T-cell (primary cell): ENCODE data around the gene SLC35D2. TPM values are rescaled to one million over a fixed set of nuclear protein-coding genes. Genes with fewer than 3 reads are reported as not detected.

Experiments used
- ATAC-seq, 4 experiments: fragments of 200-7000 bp in 3 of 4; fragments of 150-1000 bp in 1 of 4; cut with Tn5 transposase; replicated peaks in 1 of 4; 1 replicate in 3 of 4; 2 replicates in 1 of 4; pipeline ENCODE4 v1.10.0; 2021; ENCODE audit warnings: moderate library complexity in 3 of 4, mild to moderate bottlenecking in 2 of 4, moderate number of reproducible peaks in 1 of 4
- CTCF ChIA-PET, 2 donors: fragments of 300-600 bp; sonication (Branson Sonifier 250); formaldehyde crosslinking; loops; one replicate each; lab custom pipeline; 2022; ENCODE audit warnings: antibody characterized with exemption in 2 of 2; lab: Charles Lee
- POLR2A ChIA-PET, 2 donors: fragments of 300-600 bp; sonication (Branson Sonifier 250); formaldehyde crosslinking; loops; one replicate each; lab custom pipeline; 2022; ENCODE audit warnings: antibody characterized with exemption in 2 of 2; lab: Charles Lee
- DNase-seq, 35 experiments: peaks; one replicate each; pipeline versions ENCODE4 v3.0.0 to v3.0.0-alpha.2; 2013 to 2023
- H3K27ac ChIP-seq: one replicate; pipeline ENCODE4 v1.5.1; 2013; ENCODE audit warnings: low read length
- H3K27me3 ChIP-seq, 2 experiments: replicated peaks in 1 of 2; 1 replicate in 1 of 2; 2 replicates in 1 of 2; pipeline versions ENCODE4 v1.6.1 to v1.7.0; 2013; ENCODE audit warnings: low read length in 1 of 2, mixed read lengths in 1 of 2; ENCODE audit not compliant: control insufficient read depth in 2 of 2, insufficient read depth in 2 of 2; ENCODE audit errors: extremely low read depth in 1 of 2
- H3K36me3 ChIP-seq, 2 donors: 1 replicate in 1 of 2; 2 replicates in 1 of 2; pipeline versions ENCODE4 v1.6.1 to v1.7.0; 2013; ENCODE audit warnings: low read length in 1 of 2; ENCODE audit not compliant: control insufficient read depth in 2 of 2, insufficient read depth in 1 of 2; ENCODE audit errors: extremely low read depth in 1 of 2
- H3K4me1 ChIP-seq, 2 experiments: 1 replicate in 1 of 2; 2 replicates in 1 of 2; pipeline versions ENCODE4 v1.6.1 to v1.7.0; 2013; ENCODE audit warnings: low read length in 2 of 2, mixed read lengths in 1 of 2; ENCODE audit not compliant: insufficient read depth in 2 of 2, control insufficient read depth in 1 of 2; ENCODE audit errors: extremely low read depth in 1 of 2
- H3K4me3 ChIP-seq, 2 donors: 1 replicate in 1 of 2; 2 replicates in 1 of 2; pipeline versions ENCODE4 v1.5.1 to v1.7.0; 2013; ENCODE audit warnings: mild to moderate bottlenecking in 2 of 2, low read length in 1 of 2, moderate library complexity in 1 of 2; ENCODE audit not compliant: control insufficient read depth in 1 of 2; ENCODE audit errors: extremely low read depth in 1 of 2
- H3K9me3 ChIP-seq: 2 replicates; pipeline ENCODE4 v1.7.0; 2013
- H3K27ac Mint-ChIP-seq, 2 donors: one replicate each; pipeline ENCODE4 v1.8.0; 2020 to 2021; ENCODE audit warnings: mild to moderate bottlenecking in 2 of 2, mixed read lengths in 2 of 2
- H3K27me3 Mint-ChIP-seq, 2 donors: one replicate each; pipeline ENCODE4 v1.8.0; 2021 to 2022; ENCODE audit warnings: mixed read lengths in 2 of 2
- H3K36me3 Mint-ChIP-seq: one replicate; pipeline ENCODE4 v1.8.0; 2021; ENCODE audit warnings: mixed read lengths
- H3K4me1 Mint-ChIP-seq, 3 donors: one replicate each; pipeline ENCODE4 v1.8.0; 2020 to 2022; ENCODE audit warnings: mixed read lengths in 3 of 3, mild to moderate bottlenecking in 1 of 3
- H3K4me3 Mint-ChIP-seq, 3 donors: one replicate each; pipeline ENCODE4 v1.8.0; 2020 to 2022; ENCODE audit warnings: mild to moderate bottlenecking in 3 of 3, mixed read lengths in 3 of 3, moderate library complexity in 3 of 3
- H3K9me3 Mint-ChIP-seq, 3 donors: one replicate each; pipeline ENCODE4 v1.8.0; 2020 to 2022; ENCODE audit warnings: mixed read lengths in 3 of 3
- WGBS: methylation state at CpG from one replicate; pipeline ENCODE4 v1.1.5; 2013; ENCODE audit warnings: missing lambda C conversion rate; ENCODE audit not compliant: insufficient coverage; 5-methylcytosine and 5-hydroxymethylcytosine counted together
- total RNA-seq, 35 experiments: library from RNA in 6 of 35; stranded (reverse) in 6 of 35; fragments of 120-200 nt in 1 of 35; gene quantifications; one replicate each; pipeline versions ENCODE4 v1.2.1 to v1.2.4 and lab custom pipeline; 2013 to 2026

Gene SLC35D2
- total RNA-seq, 5 donors from 2014 or later (not counting 1 experiment from before 2014, with no cell fraction given), result 16.2 to 31.4 (median 21.8) TPM

DNA sequence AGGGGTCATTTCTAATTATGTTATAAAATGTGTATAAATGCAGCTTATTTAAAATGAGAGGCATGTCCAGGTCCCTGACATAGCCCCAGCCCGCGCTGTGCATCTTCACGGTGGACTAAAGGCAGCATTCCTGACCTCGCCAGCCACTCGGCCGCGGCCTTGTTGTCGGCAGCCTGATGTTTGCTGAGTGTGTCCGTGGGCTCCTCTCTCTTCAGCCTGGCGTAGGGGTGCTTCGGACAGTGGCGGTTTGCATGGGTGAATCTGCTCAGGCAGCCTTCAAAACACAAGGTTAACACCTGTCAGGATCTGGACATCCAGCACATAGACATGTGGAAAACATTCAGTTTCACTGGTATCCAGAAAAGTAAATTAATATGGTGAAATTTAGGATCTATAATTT is 8.8 kb upstream of the SLC35D2 start:
- 100% methylated on average over 7 of the region's 12 CpGs for WGBS
- H3K4me1 ChIP-seq, result peaks cover 0 to 5% of the 10 kb centered on the region in 2 experiments
- H3K4me3 Mint-ChIP-seq, result no peak overlapping the region
- H3K27me3 ChIP-seq, result no peaks in the 10 kb centered on the region
- ATAC-seq (no peak), DNase-seq (no peak)
- ChIA-PET CTCF (no interaction called here), POLR2A (no interaction called here)
- H3K9me3 ChIP-seq, result no peaks in the 10 kb centered on the region
- H3K4me1 Mint-ChIP-seq, result peaks cover 0 to 10% (median 5%) of the 10 kb centered on the region in 3 donors
- H3K27ac Mint-ChIP-seq, result peak overlapping the region in 1 of 2 donors; percentile 24
- peaks cover 0 to 16% of the 10 kb centered on the region in 2 donors for H3K36me3 ChIP-seq
- no peaks in the 10 kb centered on the region for H3K9me3 Mint-ChIP-seq
- H3K27ac ChIP-seq, result no peak overlapping the region
- no peaks in the 10 kb centered on the region for H3K27me3 Mint-ChIP-seq
- H3K4me3 ChIP-seq, result no peak overlapping the region
- H3K36me3 Mint-ChIP-seq, result peaks cover 14% of the 10 kb centered on the region

DNA sequence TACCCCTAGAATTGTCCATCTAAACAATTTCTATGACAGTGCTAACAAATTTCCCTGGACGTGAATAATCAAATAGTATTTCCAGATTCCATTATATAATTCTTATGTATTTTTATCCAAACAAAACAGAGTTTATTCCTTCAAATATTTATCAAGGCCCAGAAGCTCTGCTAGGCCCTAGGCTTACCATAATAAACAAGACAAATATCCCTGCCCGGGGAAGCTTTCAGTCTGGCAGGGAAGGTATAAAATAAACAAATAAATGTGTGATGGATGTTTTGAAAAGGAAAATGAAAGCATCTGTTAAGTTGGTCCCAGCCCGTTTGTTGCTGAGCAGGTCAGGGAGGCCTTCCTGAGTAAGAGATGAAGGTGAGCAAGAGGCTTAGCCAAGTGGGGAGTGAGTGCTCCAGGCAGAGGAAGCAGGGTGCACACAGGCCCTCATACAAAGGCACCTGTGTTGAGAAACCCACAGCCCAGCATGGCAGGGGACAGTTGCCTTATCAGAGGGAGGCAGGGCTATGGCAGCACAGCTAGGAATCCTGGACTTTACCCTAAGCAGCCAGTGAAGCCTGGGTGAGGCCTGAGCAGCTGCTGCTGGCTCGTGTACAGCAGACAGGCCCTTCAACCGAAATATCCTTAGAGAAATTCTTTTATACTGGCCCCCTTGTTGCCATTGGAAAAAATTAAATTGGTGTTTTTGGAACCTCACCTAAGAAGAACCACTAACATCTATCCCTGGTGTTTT is 7.7 kb upstream of the SLC35D2 start:
- peaks cover 14% of the 10 kb centered on the region for H3K36me3 Mint-ChIP-seq
- ChIA-PET CTCF (interaction anchor here in 1 of 2 donors (0.7 kb wide), 1 partner anchor 875 kb away, joined by 5 read pairs; no protein-coding TSS in a partner anchor), POLR2A (interaction anchor here (0.6 to 0.7 kb wide), 2 partner anchors 25 to 387 kb away, joined by 3 to 5 read pairs; no protein-coding TSS in a partner anchor)
- 38% methylated on average over 1 of the region's 5 CpGs for WGBS
- Histone ChIP-seq H3K4me3 (no peak overlapping the region), H3K27me3 (no peaks in the 10 kb centered on the region), H3K9me3 (no peaks in the 10 kb centered on the region), H3K36me3 (peaks cover 0 to 16% of the 10 kb centered on the region in 2 donors), H3K27ac (peak overlapping the region; percentile 33), H3K4me1 (peaks cover 0 to 5% of the 10 kb centered on the region in 2 experiments)
- ATAC-seq, result peak in 1 of 4 experiments; percentile 23
- peaks cover 0 to 10% (median 5%) of the 10 kb centered on the region in 3 donors for H3K4me1 Mint-ChIP-seq
- DNase-seq, result no peak
- no peaks in the 10 kb centered on the region for H3K9me3 Mint-ChIP-seq
- peak overlapping the region; percentile 69 to 74 for H3K27ac Mint-ChIP-seq
- H3K27me3 Mint-ChIP-seq, result no peaks in the 10 kb centered on the region
- H3K4me3 Mint-ChIP-seq, result no peak overlapping the region

DNA sequence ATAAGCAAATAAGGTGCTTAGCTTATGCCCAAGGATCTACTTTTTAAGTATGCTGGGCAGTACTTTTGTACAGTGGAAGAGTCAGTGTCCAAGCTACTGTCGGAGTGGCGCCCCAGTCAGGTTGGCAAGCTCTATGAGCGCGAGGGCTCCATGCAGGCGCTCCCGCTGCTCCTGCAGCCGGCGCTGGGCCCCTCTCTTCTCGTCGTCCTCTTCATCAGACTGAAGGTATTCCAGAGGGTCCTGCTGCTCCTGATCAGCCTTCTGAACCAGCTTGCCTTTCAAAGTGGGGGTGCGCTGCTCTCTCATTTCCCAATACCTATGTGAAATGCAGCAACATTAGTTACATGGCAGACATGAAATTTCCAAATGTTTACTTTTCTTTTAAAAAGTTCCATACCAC is 4.6 kb upstream of the SLC35D2 start:
- peaks cover 14% of the 10 kb centered on the region for H3K36me3 Mint-ChIP-seq
- H3K4me3 Mint-ChIP-seq, result no peak overlapping the region
- Histone ChIP-seq H3K36me3 (peaks cover 0 to 14% of the 10 kb centered on the region in 2 donors), H3K27me3 (no peaks in the 10 kb centered on the region), H3K4me1 (peaks cover 2 to 6% of the 10 kb centered on the region in 2 experiments), H3K27ac (no peak overlapping the region), H3K9me3 (no peaks in the 10 kb centered on the region), H3K4me3 (no peak overlapping the region)
- WGBS, result 96% methylated on average over 10 of the region's 11 CpGs
- ChIA-PET CTCF (no interaction called here), POLR2A (no interaction called here)
- H3K9me3 Mint-ChIP-seq, result no peaks in the 10 kb centered on the region
- peaks cover 6 to 19% (median 10%) of the 10 kb centered on the region in 3 donors for H3K4me1 Mint-ChIP-seq
- no peak overlapping the region for H3K27ac Mint-ChIP-seq
- DNase-seq (no peak), ATAC-seq (no peak)
- no peaks in the 10 kb centered on the region for H3K27me3 Mint-ChIP-seq

DNA sequence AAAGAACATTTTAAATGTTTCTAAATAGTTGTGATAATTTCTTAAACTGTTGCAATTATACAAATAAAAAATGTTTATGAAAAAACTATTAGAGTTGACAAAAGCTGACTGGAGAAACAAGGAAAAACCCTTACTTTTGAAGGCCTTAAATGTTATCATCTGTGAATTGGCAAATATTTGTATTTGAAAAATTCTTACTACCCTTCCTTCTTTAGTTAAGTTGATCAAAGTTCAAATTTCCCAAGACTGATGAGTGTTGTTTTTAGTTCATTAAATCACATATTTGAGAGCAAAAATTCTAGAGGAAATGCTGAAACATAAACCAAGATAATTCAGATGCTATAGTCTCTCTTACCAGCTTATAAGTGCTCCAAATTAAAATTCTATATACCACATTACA is 2.6 kb upstream of the SLC35D2 start:
- H3K9me3 Mint-ChIP-seq, result no peaks in the 10 kb centered on the region
- Histone ChIP-seq H3K9me3 (no peaks in the 10 kb centered on the region), H3K27ac (no peak overlapping the region), H3K36me3 (peaks cover 0 to 5% of the 10 kb centered on the region in 2 donors), H3K4me3 (no peak overlapping the region), H3K4me1 (peaks cover 6 to 21% of the 10 kb centered on the region in 2 experiments), H3K27me3 (no peaks in the 10 kb centered on the region)
- H3K27me3 Mint-ChIP-seq, result no peaks in the 10 kb centered on the region
- peaks cover 21 to 33% (median 25%) of the 10 kb centered on the region in 3 donors for H3K4me1 Mint-ChIP-seq
- POLR2A ChIA-PET, result no interaction called here
- ATAC-seq, result no peak
- CTCF ChIA-PET, result no interaction called here
- no peak overlapping the region for H3K27ac Mint-ChIP-seq
- no peak for DNase-seq
- H3K4me3 Mint-ChIP-seq, result no peak overlapping the region
- peaks cover 15% of the 10 kb centered on the region for H3K36me3 Mint-ChIP-seq

DNA sequence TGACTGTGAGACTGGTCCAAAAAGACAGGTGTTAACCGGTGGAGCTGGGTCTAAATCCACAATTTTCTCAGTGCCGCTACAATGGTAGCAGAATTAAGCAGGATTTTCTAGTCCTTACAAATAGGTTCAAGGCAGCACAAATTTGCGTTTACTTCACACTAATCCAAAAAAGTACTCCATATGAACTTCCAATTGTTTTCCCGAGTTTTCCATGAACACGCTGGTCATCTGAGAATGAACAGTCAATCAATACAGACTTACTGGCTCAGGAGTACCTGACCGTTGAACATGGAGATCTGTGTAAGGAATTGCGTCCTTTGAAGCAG is 709 bp downstream of the SLC35D2 start:
- Mint-ChIP-seq H3K27me3 (no peaks in the 10 kb centered on the region), H3K9me3 (no peaks in the 10 kb centered on the region), H3K4me3 (peak overlapping the region; percentile 76 to 86 (median 83)), H3K4me1 (peaks cover 27 to 36% (median 33%) of the 10 kb centered on the region in 3 donors), H3K36me3 (peaks cover 13% of the 10 kb centered on the region), H3K27ac (peak overlapping the region; percentile 41 to 52)
- no peak overlapping the region for H3K27ac ChIP-seq
- 87% methylated on average over 5 of the region's 7 CpGs for WGBS
- no peaks in the 10 kb centered on the region for H3K27me3 ChIP-seq
- ATAC-seq (no peak), DNase-seq (no peak)
- ChIA-PET POLR2A (interaction anchor here in 1 of 2 donors (0.7 kb wide), 1 partner anchor 238 kb away, joined by 4 read pairs; no protein-coding TSS in a partner anchor), CTCF (interaction anchor here in 1 of 2 donors (0.6 kb wide), 1 partner anchor 1545 kb away, joined by 4 read pairs; no protein-coding TSS in a partner anchor)
- peak overlapping the region; percentile 59 to 60 for H3K4me3 ChIP-seq
- no peaks in the 10 kb centered on the region for H3K36me3 ChIP-seq
- H3K9me3 ChIP-seq, result no peaks in the 10 kb centered on the region
- H3K4me1 ChIP-seq, result peaks cover 6 to 26% of the 10 kb centered on the region in 2 experiments

DNA sequence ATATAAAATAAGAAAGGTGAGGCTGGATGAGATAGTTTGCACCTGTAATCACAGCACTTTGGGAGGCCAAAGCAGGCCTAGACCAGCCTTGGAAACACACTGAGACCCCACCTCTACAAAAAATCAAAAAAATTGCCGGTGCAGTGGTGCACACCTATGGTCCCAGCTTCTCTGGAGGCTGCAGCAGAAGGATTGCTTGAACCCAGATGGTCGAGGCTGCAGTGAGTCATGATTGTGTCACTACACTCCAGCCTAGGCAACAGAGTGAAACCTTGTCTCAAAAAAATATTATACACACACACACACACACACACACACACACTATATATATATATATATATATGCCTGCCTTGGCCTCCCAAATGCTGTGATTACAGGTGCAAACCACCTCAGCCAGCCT is 1.3 kb downstream of the SLC35D2 start:
- Mint-ChIP-seq H3K4me1 (peaks cover 32 to 41% (median 33%) of the 10 kb centered on the region in 3 donors), H3K27ac (no peak overlapping the region), H3K9me3 (no peaks in the 10 kb centered on the region), H3K27me3 (no peaks in the 10 kb centered on the region), H3K4me3 (peak overlapping the region in 2 of 3 donors; percentile 41 to 83), H3K36me3 (peaks cover 19% of the 10 kb centered on the region)
- ATAC-seq (no peak), DNase-seq (no peak)
- no peaks in the 10 kb centered on the region for H3K9me3 ChIP-seq
- no peak overlapping the region for H3K27ac ChIP-seq
- peaks cover 6 to 26% of the 10 kb centered on the region in 2 experiments for H3K4me1 ChIP-seq
- no peaks in the 10 kb centered on the region for H3K36me3 ChIP-seq
- ChIA-PET CTCF (no interaction called here), POLR2A (interaction anchor here in 1 of 2 donors (0.6 to 0.7 kb wide), 2 partner anchors 239 to 1523 kb away, joined by 4 to 5 read pairs; no protein-coding TSS in a partner anchor)
- no peaks in the 10 kb centered on the region for H3K27me3 ChIP-seq
- no peak overlapping the region for H3K4me3 ChIP-seq
- 73% methylated on average over 1 of the region's 2 CpGs for WGBS
